Stimulated activated CD4-positive, alpha-beta T cell treated with anti-CD3 and anti-CD28 coated beads, TNF-alpha, amount 100 ng/mL, for 48 hours (primary cell): ENCODE measurements around the gene IRX4.
"Not testable (repeated sequence)": the region's sequence is repeated elsewhere in the genome, so short reads cannot be mapped to it uniquely, and the experiment has no call there.

Source experiments
- DNase-seq, 3 donors: peaks; one replicate each; pipeline ENCODE4 v3.0.0-alpha.2; 2020; ENCODE audit warnings: low read depth in 3 of 3

Gene IRX4

GRCh38 chr5:1859099-1859498, 23.6 kb downstream of the IRX4 start:
- no peak for DNase-seq

GRCh38 chr5:1858436-1858835, 24.3 kb downstream of the IRX4 start:
- DNase-seq: no peak

GRCh38 chr5:1857256-1857600, 25.5 kb downstream of the IRX4 start:
- DNase-seq: no peak

GRCh38 chr5:1856596-1857255, 26.0 kb downstream of the IRX4 start:
- DNase-seq: no peak

- no peak for DNase-seq
These were observed 27.1 kb downstream of the IRX4 start for GRCh38 chr5:1855596-1855995.

GRCh38 chr5:1855075-1855474, 27.6 kb downstream of the IRX4 start:
- DNase-seq: no peak

- DNase-seq: no peak
These were observed 29.2 kb downstream of the IRX4 start for GRCh38 chr5:1853531-1853930.

GRCh38 chr5:1852324-1852947, 30.3 kb downstream of the IRX4 start:
- no peak for DNase-seq

GRCh38 chr5:1851290-1851934, 31.3 kb downstream of the IRX4 start:
- no peak for DNase-seq

GRCh38 chr5:1850324-1851154, 32.2 kb downstream of the IRX4 start:
- DNase-seq: no peak

GRCh38 chr5:1847611-1848010, 35.1 kb downstream of the IRX4 start:
- no peak for DNase-seq

GRCh38 chr5:1847056-1847455, 35.7 kb downstream of the IRX4 start:
- DNase-seq: no peak

GRCh38 chr5:1846583-1846982, 36.1 kb downstream of the IRX4 start:
- no peak for DNase-seq

GRCh38 chr5:1845696-1846095, 37.0 kb downstream of the IRX4 start:
- DNase-seq: no peak

- no peak for DNase-seq
These were observed 37.9 kb downstream of the IRX4 start for GRCh38 chr5:1844708-1845436.

- DNase-seq: not testable (repeated sequence)
These were observed 39.0 kb downstream of the IRX4 start for GRCh38 chr5:1843761-1844160.

- DNase-seq: no peak
These were observed 40.5 kb downstream of the IRX4 start for GRCh38 chr5:1842004-1842819.

GRCh38 chr5:1840741-1841521, 41.8 kb downstream of the IRX4 start:
- DNase-seq: no peak

- DNase-seq: no peak
These were observed 42.6 kb downstream of the IRX4 start for GRCh38 chr5:1840071-1840547.

- no peak for DNase-seq
These were observed 44.7 kb downstream of the IRX4 start for GRCh38 chr5:1838013-1838412.
